Neuronal stem cell (in vitro differentiated cells): ENCODE data around the gene FBXL13.

Experiments used
- DNase-seq: peaks from one replicate; pipeline ENCODE4 v3.0.0-alpha.2; 2013; ENCODE audit warnings: low spot score
- H2AFZ ChIP-seq: one replicate; pipeline ENCODE4 v1.6.1; 2013; ENCODE audit warnings: mild to moderate bottlenecking, low read length, inconsistent platforms
- H2AK5ac ChIP-seq: 2 replicates; pipeline ENCODE4 v1.6.1; 2013; ENCODE audit warnings: low read depth, mild to moderate bottlenecking, inconsistent platforms, low read length, moderate library complexity, mixed read lengths
- H2BK120ac ChIP-seq: 2 replicates; pipeline ENCODE4 v1.6.1; 2013; ENCODE audit warnings: low read depth, mild to moderate bottlenecking, inconsistent platforms, low read length, moderate library complexity, mixed read lengths
- H2BK12ac ChIP-seq: one replicate; pipeline ENCODE4 v1.6.1; 2013; ENCODE audit warnings: low read length, inconsistent platforms
- H2BK15ac ChIP-seq: 2 replicates; pipeline ENCODE4 v1.6.1; 2013; ENCODE audit warnings: mild to moderate bottlenecking, low read length, inconsistent platforms, mixed read lengths
- H2BK5ac ChIP-seq: one replicate; pipeline ENCODE4 v1.6.1; 2013; ENCODE audit warnings: inconsistent platforms, mild to moderate bottlenecking, low read length, moderate library complexity
- H3K14ac ChIP-seq: one replicate; pipeline ENCODE4 v1.6.1; 2013; ENCODE audit warnings: low read length, inconsistent platforms
- H3K18ac ChIP-seq: 2 replicates; pipeline ENCODE4 v1.6.1; 2013; ENCODE audit warnings: low read length, inconsistent platforms
- H3K23ac ChIP-seq: 2 replicates; pipeline ENCODE4 v1.6.1; 2013; ENCODE audit warnings: low read depth, mild to moderate bottlenecking, mixed read lengths, low read length, inconsistent platforms; ENCODE audit not compliant: poor library complexity
- H3K27ac ChIP-seq: replicated peaks from 3 replicates; pipeline ENCODE4 v1.5.1; 2013; ENCODE audit warnings: low read length, inconsistent platforms
- H3K27me3 ChIP-seq, 3 experiments: 2 replicates each; pipeline ENCODE4 v1.6.1; 2013; ENCODE audit warnings: low read length in 3 of 3, mild to moderate bottlenecking in 2 of 3, inconsistent platforms in 1 of 3, low read depth in 1 of 3, mixed read lengths in 1 of 3, moderate library complexity in 1 of 3; ENCODE audit not compliant: control insufficient read depth in 3 of 3, insufficient read depth in 3 of 3
- H3K36me3 ChIP-seq, 2 donors: replicated peaks in 1 of 2; 2 replicates each; pipeline ENCODE4 v1.6.1; 2013; ENCODE audit warnings: low read length in 2 of 2; ENCODE audit not compliant: control insufficient read depth in 2 of 2, insufficient read depth in 2 of 2
- H3K4ac ChIP-seq: 2 replicates; pipeline ENCODE4 v1.6.1; 2013; ENCODE audit warnings: inconsistent platforms, mild to moderate bottlenecking, low read length, moderate library complexity
- H3K4me1 ChIP-seq, 2 donors: 1 replicate in 1 of 2; 2 replicates in 1 of 2; pipeline ENCODE4 v1.6.1; 2013; ENCODE audit warnings: low read length in 2 of 2, low read depth in 1 of 2; ENCODE audit not compliant: control insufficient read depth in 2 of 2, insufficient read depth in 1 of 2
- H3K4me2 ChIP-seq: one replicate; pipeline ENCODE4 v1.6.1; 2013; ENCODE audit warnings: mild to moderate bottlenecking, low read length, inconsistent platforms; ENCODE audit not compliant: insufficient read depth, poor library complexity, severe bottlenecking
- H3K4me3 ChIP-seq, 2 donors: 2 replicates each; pipeline ENCODE4 v1.5.1; 2013; ENCODE audit warnings: low read length in 2 of 2, mild to moderate bottlenecking in 2 of 2, inconsistent platforms in 1 of 2, moderate library complexity in 1 of 2
- H3K79me1 ChIP-seq: one replicate; pipeline ENCODE4 v1.6.1; 2013; ENCODE audit warnings: low read depth, mild to moderate bottlenecking, inconsistent platforms, low read length, moderate library complexity
- H3K9ac ChIP-seq: one replicate; pipeline ENCODE4 v1.6.1; 2013; ENCODE audit warnings: mild to moderate bottlenecking, low read depth, low read length, inconsistent platforms; ENCODE audit not compliant: poor library complexity
- H3K9me3 ChIP-seq, 2 donors: replicated peaks in 1 of 2; 2 replicates each; pipeline versions ENCODE3 to v1.6.1; 2013; ENCODE audit warnings: low read length in 2 of 2, mild to moderate bottlenecking in 2 of 2, inconsistent platforms in 1 of 2, low read depth in 1 of 2, mixed read lengths in 1 of 2, moderate library complexity in 1 of 2; ENCODE audit not compliant: control insufficient read depth in 2 of 2, insufficient read depth in 1 of 2
- H4K8ac ChIP-seq: one replicate; pipeline ENCODE4 v1.6.1; 2013; ENCODE audit warnings: low read depth, mild to moderate bottlenecking, inconsistent platforms, low read length, moderate library complexity
- H4K91ac ChIP-seq: one replicate; pipeline ENCODE4 v1.6.1; 2013; ENCODE audit warnings: low read length, low read depth, mild to moderate bottlenecking, inconsistent platforms; ENCODE audit not compliant: poor library complexity
- WGBS, 2 donors: extraction: QIAGEN DNeasy Blood & Tissue Kit; methylation state at CpG; one replicate each; pipeline ENCODE4 v1.1.7; 2013; ENCODE audit warnings: missing lambda C conversion rate in 2 of 2, mixed read lengths in 1 of 2; ENCODE audit not compliant: insufficient read length in 2 of 2, insufficient replicate concordance in 1 of 2; ENCODE audit errors: extremely low coverage in 2 of 2; 5-methylcytosine and 5-hydroxymethylcytosine counted together

The FBXL13 gene

GRCh38 chr7:102859084-102859798 lies 215.4 kb downstream of the FBXL13 start:
- H3K79me1 ChIP-seq, result no peaks in the 10 kb centered on the region
- no peaks in the 10 kb centered on the region for H3K36me3 ChIP-seq
- no peak overlapping the region for H2BK12ac ChIP-seq
- no peak overlapping the region for H2AK5ac ChIP-seq
- no peaks in the 10 kb centered on the region for H3K9me3 ChIP-seq
- no peak overlapping the region for H3K23ac ChIP-seq
- no peaks in the 10 kb centered on the region for H3K27me3 ChIP-seq
- no peak overlapping the region for H2AFZ ChIP-seq
- no peak overlapping the region for H3K4me2 ChIP-seq
- no peak overlapping the region for H4K91ac ChIP-seq
- H3K4ac ChIP-seq, result no peak overlapping the region
- no peak overlapping the region for H3K14ac ChIP-seq
- H2BK5ac ChIP-seq, result no peak overlapping the region
- no peak overlapping the region for H2BK15ac ChIP-seq
- H3K9ac ChIP-seq, result no peak overlapping the region
- no peak overlapping the region for H4K8ac ChIP-seq
- no peak overlapping the region for H3K27ac ChIP-seq
- no CpG with 5 or more reads among the region's 4 CpGs for WGBS, 2 donors
- no peak overlapping the region for H3K18ac ChIP-seq
- no peak for DNase-seq
- no peak overlapping the region for H3K4me3 ChIP-seq
- H2BK120ac ChIP-seq, result no peak overlapping the region
- H3K4me1 ChIP-seq, result no peaks in the 10 kb centered on the region

DNA sequence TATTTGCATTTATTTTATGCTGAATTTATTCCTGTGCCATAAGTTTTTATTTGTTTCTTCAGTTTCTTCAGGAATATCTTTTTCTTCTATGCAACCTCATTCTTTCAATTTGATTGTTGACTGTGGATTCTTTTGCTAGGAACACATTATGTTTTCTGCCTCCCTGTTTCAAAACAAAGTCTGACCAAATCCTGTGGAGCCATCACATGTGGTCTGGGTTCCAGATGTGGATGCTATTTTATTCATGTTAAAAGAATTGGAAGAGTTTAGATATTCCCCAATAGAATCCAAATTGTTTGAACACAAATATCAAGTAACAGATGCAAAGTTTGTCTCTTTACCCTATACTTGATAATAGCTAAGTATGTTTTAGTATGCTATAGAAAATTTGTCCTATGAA lies 218.6 kb downstream of the FBXL13 start:
- DNase-seq, result no peak
- Histone ChIP-seq H3K14ac (no peak overlapping the region), H4K91ac (no peak overlapping the region), H3K4me1 (no peaks in the 10 kb centered on the region), H3K27me3 (no peaks in the 10 kb centered on the region), H4K8ac (no peak overlapping the region), H3K23ac (no peak overlapping the region), H3K9me3 (no peaks in the 10 kb centered on the region), H3K4ac (no peak overlapping the region), H2BK5ac (no peak overlapping the region), H2BK120ac (no peak overlapping the region), H2AK5ac (no peak overlapping the region), H2BK15ac (no peak overlapping the region), H3K36me3 (no peaks in the 10 kb centered on the region), H3K4me2 (no peak overlapping the region), H2AFZ (no peak overlapping the region), H3K4me3 (no peak overlapping the region), H2BK12ac (no peak overlapping the region), H3K18ac (no peak overlapping the region), H3K9ac (no peak overlapping the region), H3K27ac (no peak overlapping the region), H3K79me1 (no peaks in the 10 kb centered on the region)

- H3K36me3 ChIP-seq, result no peaks in the 10 kb centered on the region
- H2BK15ac ChIP-seq, result no peak overlapping the region
- no peak overlapping the region for H3K14ac ChIP-seq
- no peak overlapping the region for H2AFZ ChIP-seq
- H2BK12ac ChIP-seq, result no peak overlapping the region
- no peaks in the 10 kb centered on the region for H3K4me1 ChIP-seq
- no peaks in the 10 kb centered on the region for H3K27me3 ChIP-seq
- no peak overlapping the region for H3K4me2 ChIP-seq
- H2BK5ac ChIP-seq, result no peak overlapping the region
- H3K23ac ChIP-seq, result no peak overlapping the region
- H2AK5ac ChIP-seq, result no peak overlapping the region
- no CpG with 5 or more reads among the region's 3 CpGs for WGBS, 2 donors
- no peak overlapping the region for H4K8ac ChIP-seq
- no peak overlapping the region for H2BK120ac ChIP-seq
- H3K27ac ChIP-seq, result no peak overlapping the region
- no peaks in the 10 kb centered on the region for H3K79me1 ChIP-seq
- H3K9me3 ChIP-seq, result no peaks in the 10 kb centered on the region
- H4K91ac ChIP-seq, result no peak overlapping the region
- no peak overlapping the region for H3K4ac ChIP-seq
- H3K18ac ChIP-seq, result no peak overlapping the region
- no peak overlapping the region for H3K9ac ChIP-seq
- no peak for DNase-seq
- H3K4me3 ChIP-seq, result no peak overlapping the region
Measured at GRCh38 chr7:102849538-102849937, 225.1 kb downstream of the FBXL13 start.

- Histone ChIP-seq H2BK120ac (no peak overlapping the region), H2AK5ac (no peak overlapping the region), H3K4me2 (no peak overlapping the region), H2AFZ (no peak overlapping the region), H3K9me3 (no peaks in the 10 kb centered on the region), H2BK12ac (no peak overlapping the region), H3K4ac (no peak overlapping the region), H3K23ac (no peak overlapping the region), H4K8ac (no peak overlapping the region), H3K14ac (no peak overlapping the region), H3K79me1 (no peaks in the 10 kb centered on the region), H4K91ac (no peak overlapping the region), H3K9ac (no peak overlapping the region), H2BK15ac (no peak overlapping the region), H3K4me3 (no peak overlapping the region), H3K4me1 (no peaks in the 10 kb centered on the region), H3K18ac (no peak overlapping the region), H2BK5ac (no peak overlapping the region), H3K27me3 (no peaks in the 10 kb centered on the region), H3K36me3 (no peaks in the 10 kb centered on the region), H3K27ac (no peak overlapping the region)
- no peak for DNase-seq
- no CpG with 5 or more reads among the region's 5 CpGs for WGBS, 2 donors
Measured at GRCh38 chr7:102849079-102849478, 225.5 kb downstream of the FBXL13 start.
